PC-9 (cell line): ENCODE measurements around the gene CDIPT. TPM values are rescaled to one million over a fixed set of nuclear protein-coding genes. Genes with fewer than 3 reads are reported as not detected.

Experiments used
- BruUV-seq: library from RNA; stranded (reverse); fragments of 400-500 nt; replicated peaks from 2 replicates; lab custom pipeline; 2021; lab: Mats Ljungman, UMichigan
- CTCF ChIA-PET: fragments of 300-600 bp; sonication (Branson Sonifier 250); formaldehyde crosslinking; loops from one replicate; lab custom pipeline; 2022; ENCODE audit warnings: antibody characterized with exemption; lab: Charles Lee
- POLR2A ChIA-PET: fragments of 300-600 bp; sonication (Branson Sonifier 250); formaldehyde crosslinking; loops from one replicate; lab custom pipeline; 2022; ENCODE audit warnings: antibody characterized with exemption; ENCODE audit not compliant: unreplicated experiment; lab: Charles Lee
- DNase-seq, 2 experiments: peaks; one replicate each; pipeline versions ENCODE4 v3.0.0 to v3.0.0-alpha.2; 2015 to 2022; ENCODE audit warnings: mixed read lengths in 1 of 2
- H2AFZ ChIP-seq: fragments of 200-600 bp; sonication (generic); 2 replicates; pipeline ENCODE4 v1.8.1; 2017; ENCODE audit warnings: antibody characterized with exemption
- H3F3A ChIP-seq: fragments of 200-600 bp; sonication (generic); 2 replicates; pipeline ENCODE4 v1.8.1; 2017; ENCODE audit warnings: antibody characterized with exemption, mild to moderate bottlenecking, low read depth; ENCODE audit not compliant: insufficient read depth
- H3K27ac ChIP-seq: fragments of 200-600 bp; sonication (generic); 2 replicates; pipeline ENCODE4 v1.6.1; 2016; ENCODE audit warnings: mixed run types
- H3K27me3 ChIP-seq: fragments of 200-600 bp; sonication (generic); 2 replicates; pipeline ENCODE4 v1.6.1; 2016; ENCODE audit warnings: low read depth, mixed run types; ENCODE audit not compliant: insufficient read depth
- H3K36me3 ChIP-seq: fragments of 200-600 bp; sonication (generic); 2 replicates; pipeline ENCODE4 v1.6.1; 2016; ENCODE audit warnings: low read depth, mixed run types
- H3K4me1 ChIP-seq: fragments of 200-600 bp; sonication (generic); replicated peaks from 2 replicates; pipeline ENCODE4 v1.6.1; 2016; ENCODE audit warnings: mixed run types; ENCODE audit not compliant: insufficient read depth
- H3K4me2 ChIP-seq: fragments of 200-600 bp; sonication (generic); 2 replicates; pipeline ENCODE4 v1.6.1; 2017; ENCODE audit warnings: mixed run types
- H3K4me3 ChIP-seq: fragments of 200-600 bp; sonication (generic); 2 replicates; pipeline ENCODE4 v1.6.1; 2016; ENCODE audit warnings: mixed run types
- H3K79me2 ChIP-seq: fragments of 200-600 bp; sonication (generic); 2 replicates; pipeline ENCODE4 v1.6.1; 2017; ENCODE audit warnings: low read depth, mixed run types
- H3K9me2 ChIP-seq: fragments of 200-600 bp; sonication (generic); 2 replicates; pipeline ENCODE4 v1.8.1; 2017; ENCODE audit warnings: mild to moderate bottlenecking; ENCODE audit not compliant: insufficient read depth
- H3K9me3 ChIP-seq: fragments of 200-600 bp; sonication (generic); 2 replicates; pipeline ENCODE4 v1.8.1; 2016; ENCODE audit warnings: low read depth; ENCODE audit not compliant: insufficient read depth
- H4K20me1 ChIP-seq: fragments of 200-600 bp; sonication (generic); 2 replicates; pipeline ENCODE4 v1.8.1; 2017; ENCODE audit not compliant: insufficient read depth
- EZH2 ChIP-seq: fragments of 200-600 bp; sonication (generic); IDR thresholded peaks from 2 replicates; pipeline ENCODE4 v1.8.0; 2017; ENCODE audit warnings: antibody characterized with exemption, low read depth
- intact Hi-C: fragments of 100-400 bp; cut with micrococcal nuclease; formaldehyde crosslinking; loops from one replicate; pipeline ENCODE4 v1.10.0; 2022; ENCODE audit not compliant: unreplicated experiment
- total RNA-seq: library from RNA; stranded (reverse); gene quantifications from 2 replicates; pipeline ENCODE4 v1.2.3, GENCODE V29; 2021
- TF ChIP-seq, protein P1 (sequence below): fragments of 200-600 bp; sonication (generic); conservative IDR thresholded peaks from 2 replicates; pipeline ENCODE4 v1.6.1; 2017; ENCODE audit warnings: mixed run types, antibody characterized with exemption, mild to moderate bottlenecking, moderate library complexity

The CDIPT gene
- total RNA-seq, 1 experiment from 2014 or later: 90.6 TPM

DNA sequence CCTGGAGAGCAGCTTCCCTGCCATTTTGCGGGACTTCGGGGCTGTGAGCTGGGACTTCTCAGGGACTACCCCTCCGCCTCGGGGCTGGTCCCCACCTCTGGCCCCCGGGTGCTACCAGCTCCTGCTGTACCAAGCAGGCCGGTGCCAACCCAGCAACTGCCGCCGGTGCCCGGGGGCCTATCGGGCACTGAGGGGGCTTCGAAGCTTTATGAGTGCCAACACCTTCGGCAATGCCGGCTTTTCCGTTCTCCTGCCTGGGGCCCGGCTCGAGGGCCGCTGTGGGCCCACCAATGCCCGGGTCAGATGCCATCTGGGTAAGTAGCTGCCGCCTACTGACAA is 38.5 kb upstream of the CDIPT start:
- BruUV-seq: no TSS peak
- Histone ChIP-seq H3K27me3 (no peaks in the 10 kb centered on the region), H3K9me2 (no peaks in the 10 kb centered on the region), H3K79me2 (0 out of 2 replicates have a peak, but pooled peaks cover 5% of the 10 kb centered on the region), H3K4me1 (peaks cover 16% of the 10 kb centered on the region; the same call in 1 of the 2 replicates), H3K9me3 (no peaks in the 10 kb centered on the region), H3K36me3 (no peaks in the 10 kb centered on the region), H4K20me1 (no peaks in the 10 kb centered on the region), H3K4me3 (peak overlapping the region; percentile 72; the same call in 1 of the 2 replicates), H3K27ac (no peak overlapping the region), H3F3A (peaks cover 10% of the 10 kb centered on the region), H2AFZ (no peak overlapping the region), H3K4me2 (peak overlapping the region; percentile 100; the same call in 1 of the 2 replicates)
- ChIA-PET POLR2A (no interaction called here), CTCF (no interaction called here)
- intact Hi-C loops: no loop called here
- DNase-seq: no peak
- TF ChIP-seq, protein P1, sequence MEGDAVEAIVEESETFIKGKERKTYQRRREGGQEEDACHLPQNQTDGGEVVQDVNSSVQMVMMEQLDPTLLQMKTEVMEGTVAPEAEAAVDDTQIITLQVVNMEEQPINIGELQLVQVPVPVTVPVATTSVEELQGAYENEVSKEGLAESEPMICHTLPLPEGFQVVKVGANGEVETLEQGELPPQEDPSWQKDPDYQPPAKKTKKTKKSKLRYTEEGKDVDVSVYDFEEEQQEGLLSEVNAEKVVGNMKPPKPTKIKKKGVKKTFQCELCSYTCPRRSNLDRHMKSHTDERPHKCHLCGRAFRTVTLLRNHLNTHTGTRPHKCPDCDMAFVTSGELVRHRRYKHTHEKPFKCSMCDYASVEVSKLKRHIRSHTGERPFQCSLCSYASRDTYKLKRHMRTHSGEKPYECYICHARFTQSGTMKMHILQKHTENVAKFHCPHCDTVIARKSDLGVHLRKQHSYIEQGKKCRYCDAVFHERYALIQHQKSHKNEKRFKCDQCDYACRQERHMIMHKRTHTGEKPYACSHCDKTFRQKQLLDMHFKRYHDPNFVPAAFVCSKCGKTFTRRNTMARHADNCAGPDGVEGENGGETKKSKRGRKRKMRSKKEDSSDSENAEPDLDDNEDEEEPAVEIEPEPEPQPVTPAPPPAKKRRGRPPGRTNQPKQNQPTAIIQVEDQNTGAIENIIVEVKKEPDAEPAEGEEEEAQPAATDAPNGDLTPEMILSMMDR: no peak
- TF ChIP-seq EZH2: no peak

DNA sequence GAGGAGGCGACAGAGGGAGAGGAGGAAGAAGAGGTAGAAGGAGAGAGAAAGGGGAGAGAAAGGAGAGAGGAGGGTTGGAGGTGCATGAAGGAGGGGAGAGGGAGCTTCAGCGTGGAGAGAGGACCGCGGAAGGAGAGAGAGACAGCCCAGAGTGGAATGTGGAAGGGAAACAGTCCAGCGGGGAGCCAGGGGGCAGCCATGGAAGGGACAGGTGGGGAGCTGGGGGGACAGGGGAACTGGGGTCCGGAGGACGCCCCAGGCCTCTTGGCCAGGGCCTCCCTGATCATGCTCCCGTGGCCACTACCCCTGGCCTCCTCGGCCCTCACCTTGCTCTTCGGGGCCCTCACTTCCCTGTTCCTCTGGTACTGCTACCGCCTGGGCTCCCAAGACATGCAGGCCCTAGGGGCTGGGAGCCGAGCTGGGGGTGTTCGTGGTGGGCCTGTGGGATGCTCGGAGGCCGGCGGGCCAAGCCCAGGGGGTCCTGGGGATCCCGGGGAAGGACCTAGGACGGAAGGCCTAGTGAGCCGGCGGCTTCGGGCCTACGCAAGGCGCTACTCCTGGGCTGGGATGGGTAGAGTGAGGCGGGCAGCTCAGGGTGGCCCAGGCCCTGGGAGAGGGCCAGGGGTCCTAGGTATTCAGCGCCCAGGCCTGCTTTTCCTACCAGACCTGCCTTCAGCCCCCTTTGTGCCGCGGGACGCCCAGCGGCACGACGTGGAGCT is 38.0 kb upstream of the CDIPT start:
- no TSS peak for BruUV-seq
- POLR2A ChIA-PET: interaction anchor here (1.7 kb wide), 1 partner anchor 72 kb away, joined by 30 read pairs; the partner anchor contains the start of gene TAOK2
- CTCF ChIA-PET: interaction anchor here (0.6 to 1.8 kb wide), 2 partner anchors 72 to 74 kb away, joined by 3 to 6 read pairs; partner anchors contain the start of gene TAOK2
- H3K9me3 ChIP-seq: no peaks in the 10 kb centered on the region
- H3K4me1 ChIP-seq: peaks cover 16% of the 10 kb centered on the region; the same call in 1 of the 2 replicates
- H3K27me3 ChIP-seq: no peaks in the 10 kb centered on the region
- intact Hi-C loops: loop anchor here (1.0 kb wide), 2 partner anchors 72 to 95 kb away; partner anchors contain the start of genes INO80E and TAOK2
- 0 out of 2 replicates have a peak, but pooled peaks cover 5% of the 10 kb centered on the region for H3K79me2 ChIP-seq
- no peak for DNase-seq
- H3F3A ChIP-seq: peaks cover 10% of the 10 kb centered on the region
- H3K4me2 ChIP-seq: peak overlapping the region; percentile 100
- H3K27ac ChIP-seq: no peak overlapping the region
- peak overlapping the region; percentile 89 for H2AFZ ChIP-seq
- no peak for TF ChIP-seq EZH2
- TF ChIP-seq, protein P1: no peak
- no peaks in the 10 kb centered on the region for H3K9me2 ChIP-seq
- no peaks in the 10 kb centered on the region for H3K36me3 ChIP-seq
- H4K20me1 ChIP-seq: no peaks in the 10 kb centered on the region
- peak overlapping the region; percentile 72 for H3K4me3 ChIP-seq

DNA sequence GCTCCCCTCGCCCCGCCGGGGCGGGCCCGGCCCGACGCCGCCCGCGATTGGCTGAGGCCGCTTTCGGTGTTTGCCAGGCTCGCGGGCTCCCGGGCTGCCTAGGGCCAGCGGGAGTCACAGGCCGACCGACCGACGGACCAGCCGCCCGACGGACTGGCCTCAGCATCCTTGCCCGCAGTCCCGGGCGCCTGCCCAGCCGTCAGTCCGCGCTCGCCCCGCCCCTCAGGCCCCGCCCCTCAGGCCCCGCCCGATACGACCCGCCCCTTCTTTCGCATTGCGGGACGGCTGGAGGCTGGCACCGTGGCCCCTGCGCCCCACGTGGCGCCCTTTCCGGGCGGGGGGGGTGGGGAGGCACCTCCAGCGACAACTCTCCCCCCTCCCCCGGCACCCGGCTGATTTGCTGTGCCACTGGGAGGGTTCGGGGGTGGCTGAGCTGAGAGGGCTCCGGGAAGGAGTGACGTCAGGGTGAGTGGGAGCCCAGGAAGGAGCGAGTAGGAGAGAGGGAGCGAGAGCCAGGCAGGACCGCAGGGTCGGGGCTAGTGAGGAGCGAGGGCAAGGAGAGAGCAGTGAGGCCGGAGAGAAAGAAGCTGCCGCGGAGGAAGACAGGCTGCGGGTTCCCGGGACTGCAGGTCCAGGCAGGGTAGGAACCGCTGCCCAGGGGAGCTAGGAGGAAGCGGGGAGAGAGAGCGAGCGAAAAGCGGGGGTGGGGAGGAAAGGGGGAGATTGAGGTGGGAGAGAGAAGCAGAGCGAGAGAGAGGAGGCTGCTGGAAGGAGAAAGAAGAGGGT is 37.3 kb upstream of the CDIPT start, which contains the start of gene ASPHD1:
ASPHD1 (plus strand) TSS at position 387 of the 786 bp plus-strand sequence. CDS start 484 bp downstream, outside the sequence.
- no TSS peak for BruUV-seq
- Histone ChIP-seq H3K36me3 (no peaks in the 10 kb centered on the region), H3K27ac (peak within 1 kb of the TSS; percentile 51), H3K4me1 (peaks cover 16% of the 10 kb centered on the region; the same call in 1 of the 2 replicates), H3K27me3 (no peaks in the 10 kb centered on the region), H3K9me2 (no peaks in the 10 kb centered on the region), H3K4me3 (peak within 1 kb of the TSS; percentile 72), H3K9me3 (no peaks in the 10 kb centered on the region), H4K20me1 (no peaks in the 10 kb centered on the region), H3K4me2 (peak within 1 kb of the TSS; percentile 100), H3F3A (peaks cover 10% of the 10 kb centered on the region), H3K79me2 (0 out of 2 replicates have a peak, but pooled peaks cover 5% of the 10 kb centered on the region), H2AFZ (peak within 1 kb of the TSS; percentile 89)
- peak; percentile 62 to 86 for DNase-seq
- no peak for TF ChIP-seq EZH2
- TF ChIP-seq, protein P1: no peak
- intact Hi-C loops: loop anchor here (1.0 kb wide), 2 partner anchors 73 to 96 kb away; partner anchors contain the start of genes INO80E and TAOK2
- ChIA-PET POLR2A (interaction anchor here (0.6 to 1.7 kb wide), 3 partner anchors 73 to 180 kb away, joined by 5 to 30 read pairs (median 7); partner anchors contain the start of gene TAOK2), CTCF (interaction anchor here (0.6 to 1.8 kb wide), 7 partner anchors 10 to 178 kb away, joined by 3 to 8 read pairs (median 5); partner anchors contain the start of gene TAOK2)
